Keratinocyte (primary cell): Measurements from ENCODE around the gene PAX3. TPM values are rescaled to one million over a fixed set of nuclear protein-coding genes. Genes with fewer than 3 reads are reported as not detected.

Source experiments
- DNase-seq: peaks from one replicate; pipeline ENCODE4 v3.0.0-alpha.2; 2011; ENCODE audit warnings: low read depth, missing footprints, low spot score
- FAIRE-seq: peaks from 2 replicates; lab custom pipeline; 2011; peaks lifted over from hg19 to GRCh38; lab: Jason Lieb, UNC
- H2AFZ ChIP-seq: 2 replicates; pipeline ENCODE4 v1.6.0; 2012; ENCODE audit warnings: low read length, control low read depth, inconsistent platforms; ENCODE audit not compliant: control insufficient read depth
- H3K27ac ChIP-seq: 2 replicates; pipeline ENCODE4 v1.5.1; 2011; ENCODE audit warnings: low read length; ENCODE audit not compliant: control insufficient read depth, insufficient read depth
- H3K27me3 ChIP-seq: 3 replicates; pipeline ENCODE4 v1.6.0; 2011; ENCODE audit warnings: low read length; ENCODE audit not compliant: control insufficient read depth, insufficient read depth; ENCODE audit errors: extremely low read depth
- H3K36me3 ChIP-seq, 2 experiments: 2 replicates in 1 of 2; 3 replicates in 1 of 2; pipeline ENCODE4 v1.5.1; 2011; ENCODE audit warnings: low read length in 2 of 2, mild to moderate bottlenecking in 1 of 2; ENCODE audit not compliant: control insufficient read depth in 2 of 2, insufficient read depth in 2 of 2; ENCODE audit errors: extremely low read depth in 1 of 2
- H3K4me1 ChIP-seq: 3 replicates; pipeline ENCODE4 v1.5.1; 2011; ENCODE audit warnings: low read length; ENCODE audit not compliant: control insufficient read depth, insufficient read depth; ENCODE audit errors: extremely low read depth
- H3K4me2 ChIP-seq: 3 replicates; pipeline ENCODE4 v1.6.0; 2011; ENCODE audit warnings: low read depth, low read length; ENCODE audit not compliant: control insufficient read depth, insufficient read depth; ENCODE audit errors: extremely low read depth
- H3K4me3 ChIP-seq, 3 experiments: fragments of 200-600 bp in 1 of 3; sonication (generic) in 1 of 3; 2 replicates in 2 of 3; 3 replicates in 1 of 3; pipeline ENCODE4 v1.5.1; 2011 to 2016; ENCODE audit warnings: low read length in 3 of 3, mild to moderate bottlenecking in 3 of 3, control low read depth in 2 of 3, inconsistent platforms in 1 of 3, low read depth in 1 of 3, mixed read lengths in 1 of 3, mixed run types in 1 of 3, moderate library complexity in 1 of 3; ENCODE audit not compliant: control insufficient read depth in 2 of 3, insufficient read depth in 2 of 3; ENCODE audit errors: extremely low read depth in 1 of 3
- H3K79me2 ChIP-seq: 2 replicates; pipeline ENCODE4 v1.6.0; 2012; ENCODE audit warnings: low read length; ENCODE audit not compliant: control insufficient read depth, insufficient read depth
- H3K9ac ChIP-seq: 3 replicates; pipeline ENCODE4 v1.6.0; 2011; ENCODE audit warnings: low read length; ENCODE audit not compliant: control insufficient read depth, insufficient read depth; ENCODE audit errors: extremely low read depth
- H3K9me1 ChIP-seq: 3 replicates; pipeline ENCODE4 v1.6.0; 2011; ENCODE audit warnings: low read length; ENCODE audit not compliant: control insufficient read depth, insufficient read depth; ENCODE audit errors: extremely low read depth
- H3K9me3 ChIP-seq: 2 replicates; pipeline ENCODE4 v1.5.1; 2012; ENCODE audit warnings: low read depth, low read length; ENCODE audit not compliant: control insufficient read depth
- H4K20me1 ChIP-seq: 3 replicates; pipeline ENCODE4 v1.6.0; 2011; ENCODE audit warnings: low read length; ENCODE audit not compliant: control insufficient read depth, insufficient read depth; ENCODE audit errors: extremely low read depth
- EZH2 ChIP-seq: IDR thresholded peaks from one replicate; pipeline ENCODE4 v1.6.1; 2012; ENCODE audit warnings: inconsistent platforms, mild to moderate bottlenecking, low read length, moderate library complexity
- dilution Hi-C: fragments of 300-500 bp; cut with MboI; formaldehyde crosslinking; loops from one replicate; pipeline ENCODE4 v1.7.0; 2020; ENCODE audit warnings: low sequenced_read_pairs; ENCODE audit not compliant: extremely low pct_ligation_motif_present
- polyA plus RNA-seq, 5 experiments: library from polyadenylated mRNA; depleted of rRNA in 3 of 5; stranded (reverse) in 3 of 5; stranded (forward) in 1 of 5; unstranded in 1 of 5; fragments of >200 nt; gene quantifications; 1 replicate in 1 of 5; 2 replicates in 3 of 5; 3 replicates in 1 of 5; pipeline versions ENCODE4 v1.2.1 to v1.2.3, GENCODE V29; 2011 to 2012; ENCODE audit warnings: missing spikeins in 2 of 5, low read depth in 1 of 5, low replicate concordance in 1 of 5
- TF ChIP-seq, protein P1 (sequence below), 3 experiments: IDR thresholded peaks in 1 of 3; conservative IDR thresholded peaks in 1 of 3; optimal IDR thresholded peaks in 1 of 3; 2 replicates in 2 of 3; 3 replicates in 1 of 3; pipeline versions ENCODE3 to v1.5.1; 2011; ENCODE audit warnings: low read length in 3 of 3, mild to moderate bottlenecking in 3 of 3, moderate library complexity in 2 of 3, control low read depth in 1 of 3, inconsistent platforms in 1 of 3; ENCODE audit not compliant: insufficient read depth in 2 of 3; ENCODE audit errors: extremely low read depth in 1 of 3

The PAX3 gene
- polyA plus RNA-seq, 1 donor (not counting 4 experiments of a cell fraction or from before 2014, with no cell fraction given), result not detected

- Histone ChIP-seq H3K27me3 (no peaks in the 10 kb centered on the region), H4K20me1 (no peaks in the 10 kb centered on the region), H3K27ac (no peak overlapping the region), H3K79me2 (no peaks in the 10 kb centered on the region), H3K36me3 (no peaks in the 10 kb centered on the region), H3K4me2 (no peak overlapping the region), H2AFZ (no peak overlapping the region), H3K9me1 (no peaks in the 10 kb centered on the region), H3K9ac (no peak overlapping the region), H3K4me3 (no peak overlapping the region), H3K9me3 (no peaks in the 10 kb centered on the region), H3K4me1 (no peaks in the 10 kb centered on the region)
- FAIRE-seq, result no peak
- DNase-seq, result no peak
- TF ChIP-seq, protein P1, sequence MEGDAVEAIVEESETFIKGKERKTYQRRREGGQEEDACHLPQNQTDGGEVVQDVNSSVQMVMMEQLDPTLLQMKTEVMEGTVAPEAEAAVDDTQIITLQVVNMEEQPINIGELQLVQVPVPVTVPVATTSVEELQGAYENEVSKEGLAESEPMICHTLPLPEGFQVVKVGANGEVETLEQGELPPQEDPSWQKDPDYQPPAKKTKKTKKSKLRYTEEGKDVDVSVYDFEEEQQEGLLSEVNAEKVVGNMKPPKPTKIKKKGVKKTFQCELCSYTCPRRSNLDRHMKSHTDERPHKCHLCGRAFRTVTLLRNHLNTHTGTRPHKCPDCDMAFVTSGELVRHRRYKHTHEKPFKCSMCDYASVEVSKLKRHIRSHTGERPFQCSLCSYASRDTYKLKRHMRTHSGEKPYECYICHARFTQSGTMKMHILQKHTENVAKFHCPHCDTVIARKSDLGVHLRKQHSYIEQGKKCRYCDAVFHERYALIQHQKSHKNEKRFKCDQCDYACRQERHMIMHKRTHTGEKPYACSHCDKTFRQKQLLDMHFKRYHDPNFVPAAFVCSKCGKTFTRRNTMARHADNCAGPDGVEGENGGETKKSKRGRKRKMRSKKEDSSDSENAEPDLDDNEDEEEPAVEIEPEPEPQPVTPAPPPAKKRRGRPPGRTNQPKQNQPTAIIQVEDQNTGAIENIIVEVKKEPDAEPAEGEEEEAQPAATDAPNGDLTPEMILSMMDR (optimal IDR thresholded peaks at IDR 0.05 in 1 of 3, IDR thresholded peaks at IDR 0.05 in 1 of 3, conservative IDR thresholded peaks at IDR 0.05 in 1 of 3; ENCODE audit: extremely low read depth in 1 of 3, insufficient read depth in 2 of 3, low read length in 3 of 3), result no peak
- TF ChIP-seq EZH2, result no peak
- dilution Hi-C loops, result no loop called here
Measured at GRCh38 chr2:222330910-222331309, 32.1 kb upstream of the PAX3 start.

DNA sequence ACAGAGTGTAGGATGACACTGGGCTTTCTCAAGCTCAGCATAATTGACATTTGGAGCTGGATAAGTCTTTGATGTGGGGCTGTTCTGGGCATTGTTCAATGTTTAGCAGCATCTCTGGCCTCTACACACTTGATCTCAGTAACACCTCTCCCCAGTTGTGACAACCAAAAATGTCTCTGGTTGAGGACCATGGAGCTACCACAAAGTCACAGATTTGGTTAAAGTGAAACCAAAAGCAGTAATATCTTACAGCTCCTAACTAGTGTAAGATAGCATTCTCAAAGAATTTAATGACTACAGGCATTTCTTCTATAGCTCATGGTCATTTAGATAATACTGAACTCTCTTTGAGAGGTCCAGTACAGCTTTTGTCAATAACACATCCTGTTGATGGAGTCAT, 23.4 kb upstream of the PAX3 start:
- no peak overlapping the region for H3K4me2 ChIP-seq
- TF ChIP-seq, protein P1 (optimal IDR thresholded peaks at IDR 0.05 in 1 of 3, IDR thresholded peaks at IDR 0.05 in 1 of 3, conservative IDR thresholded peaks at IDR 0.05 in 1 of 3; ENCODE audit: extremely low read depth in 1 of 3, insufficient read depth in 2 of 3, low read length in 3 of 3), result no peak
- TF ChIP-seq EZH2, result no peak
- H3K9ac ChIP-seq, result no peak overlapping the region
- no peak overlapping the region for H2AFZ ChIP-seq
- H3K27me3 ChIP-seq, result peaks cover 32% of the 10 kb centered on the region
- DNase-seq (no peak), FAIRE-seq (no peak)
- dilution Hi-C loops, result no loop called here
- no peak overlapping the region for H3K4me3 ChIP-seq
- no peaks in the 10 kb centered on the region for H3K36me3 ChIP-seq
- no peaks in the 10 kb centered on the region for H3K9me3 ChIP-seq
- H3K79me2 ChIP-seq, result no peaks in the 10 kb centered on the region
- H3K4me1 ChIP-seq, result peaks cover 8% of the 10 kb centered on the region
- no peaks in the 10 kb centered on the region for H3K9me1 ChIP-seq
- H4K20me1 ChIP-seq, result peaks cover 2% of the 10 kb centered on the region
- H3K27ac ChIP-seq, result no peak overlapping the region
